IPS DF 19.7 (cell line): ENCODE data around the gene GPNMB.

ENCODE experiments used
- DNase-seq: peaks from one replicate; pipeline ENCODE4 v3.0.0-alpha.2; 2013; ENCODE audit warnings: low read depth, low spot score

Gene GPNMB

GRCh38 chr7:23230641-23231101, 15.9 kb upstream of the GPNMB start:
- no peak for DNase-seq

- no peak for DNase-seq
Observed at GRCh38 chr7:23232966-23233365, 13.6 kb upstream of the GPNMB start.

- no peak for DNase-seq
Observed at GRCh38 chr7:23234569-23235296, 11.8 kb upstream of the GPNMB start.

GRCh38 chr7:23235813-23236221, 10.8 kb upstream of the GPNMB start:
- DNase-seq = no peak

GRCh38 chr7:23237000-23237399, 9.6 kb upstream of the GPNMB start:
- DNase-seq = no peak

- no peak for DNase-seq
Observed at GRCh38 chr7:23238983-23239652, 7.5 kb upstream of the GPNMB start.

GRCh38 chr7:23239698-23240097, 6.9 kb upstream of the GPNMB start:
- no peak for DNase-seq

GRCh38 chr7:23242321-23242720, 4.3 kb upstream of the GPNMB start:
- no peak for DNase-seq

GRCh38 chr7:23242935-23243334, 3.6 kb upstream of the GPNMB start:
- DNase-seq = no peak

- no peak for DNase-seq
Observed at GRCh38 chr7:23247046-23247602, 549 bp downstream of the GPNMB start.

GRCh38 chr7:23247603-23248335, 1.2 kb downstream of the GPNMB start:
- DNase-seq = no peak

GRCh38 chr7:23249486-23249885, 2.9 kb downstream of the GPNMB start:
- no peak for DNase-seq

- DNase-seq = no peak
Observed at GRCh38 chr7:23254051-23254681, 7.6 kb downstream of the GPNMB start.

- DNase-seq = no peak
Observed at GRCh38 chr7:23256731-23257130, 10.2 kb downstream of the GPNMB start.

GRCh38 chr7:23260371-23260770, 13.8 kb downstream of the GPNMB start:
- no peak for DNase-seq

GRCh38 chr7:23261843-23262452, 15.4 kb downstream of the GPNMB start:
- DNase-seq = no peak

- no peak for DNase-seq
Observed at GRCh38 chr7:23264916-23265458, 18.4 kb downstream of the GPNMB start.

- no peak for DNase-seq
Observed at GRCh38 chr7:23266918-23267317, 20.3 kb downstream of the GPNMB start.

GRCh38 chr7:23267357-23267756, 20.8 kb downstream of the GPNMB start:
- no peak for DNase-seq

GRCh38 chr7:23268167-23268566, 21.6 kb downstream of the GPNMB start:
- no peak for DNase-seq

- no peak for DNase-seq
Observed at GRCh38 chr7:23268746-23269145, 22.2 kb downstream of the GPNMB start.
